ENCODE data around the gene IQGAP3.

The IQGAP3 gene

GRCh38 chr1:156486421-156487344 lies 85.7 kb downstream of the IQGAP3 start:
- no peak for TF ChIP-seq NFIC (IDR thresholded peaks at IDR 0.05)
- TF ChIP-seq CEBPB (IDR thresholded peaks at IDR 0.05) = no peak
- no peak for TF ChIP-seq YY1 (IDR thresholded peaks at IDR 0.05; ENCODE audit: low read depth)

- TF ChIP-seq CEBPB (IDR thresholded peaks at IDR 0.05) = no peak
- no peak for TF ChIP-seq TCF12 (IDR thresholded peaks at IDR 0.05; ENCODE audit: low read depth)
- TF ChIP-seq FOXM1 (IDR thresholded peaks at IDR 0.05; ENCODE audit: borderline replicate concordance, low read depth) = no peak
- no peak for TF ChIP-seq CREB1 (IDR thresholded peaks at IDR 0.05; ENCODE audit: low read depth)
- TF ChIP-seq RAD21 (IDR thresholded peaks at IDR 0.05; ENCODE audit: low read depth) = no peak
- no peak for TF ChIP-seq EGR1 (IDR thresholded peaks at IDR 0.05)
- no peak for TF ChIP-seq YY1 (IDR thresholded peaks at IDR 0.05; ENCODE audit: low read depth)
- no peak for TF ChIP-seq EP300 (IDR thresholded peaks at IDR 0.05; ENCODE audit: borderline replicate concordance)
- TF ChIP-seq TAF1 (IDR thresholded peaks at IDR 0.05; ENCODE audit: low read depth) = no peak
- TF ChIP-seq MAX (IDR thresholded peaks at IDR 0.05) = no peak
- no peak for TF ChIP-seq NFIC (IDR thresholded peaks at IDR 0.05)
- TF ChIP-seq TEAD4 (IDR thresholded peaks at IDR 0.05) = no peak
- no peak for TF ChIP-seq REST (IDR thresholded peaks at IDR 0.05; ENCODE audit: low read depth)
- no peak for TF ChIP-seq ZBTB7A (IDR thresholded peaks at IDR 0.05; ENCODE audit: low read depth)
- no peak for TF ChIP-seq USF1 (IDR thresholded peaks at IDR 0.05)
Observed at GRCh38 chr1:156485984-156486383, 86.4 kb downstream of the IQGAP3 start.

- TF ChIP-seq EP300 (IDR thresholded peaks at IDR 0.05; ENCODE audit: borderline replicate concordance) = no peak
- TF ChIP-seq ZBTB7A (IDR thresholded peaks at IDR 0.05; ENCODE audit: low read depth) = no peak
- no peak for TF ChIP-seq EGR1 (IDR thresholded peaks at IDR 0.05)
- TF ChIP-seq REST (IDR thresholded peaks at IDR 0.05; ENCODE audit: low read depth) = no peak
- TF ChIP-seq NFIC (IDR thresholded peaks at IDR 0.05) = no peak
- TF ChIP-seq FOXM1 (IDR thresholded peaks at IDR 0.05; ENCODE audit: borderline replicate concordance, low read depth) = no peak
- TF ChIP-seq YY1 (IDR thresholded peaks at IDR 0.05; ENCODE audit: low read depth) = no peak
- TF ChIP-seq TCF12 (IDR thresholded peaks at IDR 0.05; ENCODE audit: low read depth) = no peak
- TF ChIP-seq CREB1 (IDR thresholded peaks at IDR 0.05; ENCODE audit: low read depth) = no peak
- TF ChIP-seq USF1 (IDR thresholded peaks at IDR 0.05) = no peak
- no peak for TF ChIP-seq TEAD4 (IDR thresholded peaks at IDR 0.05)
- TF ChIP-seq CEBPB (IDR thresholded peaks at IDR 0.05) = no peak
- no peak for TF ChIP-seq TAF1 (IDR thresholded peaks at IDR 0.05; ENCODE audit: low read depth)
- no peak for TF ChIP-seq MAX (IDR thresholded peaks at IDR 0.05)
Observed at GRCh38 chr1:156484480-156485058, 87.8 kb downstream of the IQGAP3 start.

- TF ChIP-seq TEAD4 (IDR thresholded peaks at IDR 0.05) = no peak
- no peak for TF ChIP-seq ZBTB7A (IDR thresholded peaks at IDR 0.05; ENCODE audit: low read depth)
- TF ChIP-seq CREB1 (IDR thresholded peaks at IDR 0.05; ENCODE audit: low read depth) = no peak
- TF ChIP-seq FOXM1 (IDR thresholded peaks at IDR 0.05; ENCODE audit: borderline replicate concordance, low read depth) = no peak
- no peak for TF ChIP-seq USF1 (IDR thresholded peaks at IDR 0.05)
- TF ChIP-seq CEBPB (IDR thresholded peaks at IDR 0.05) = no peak
- no peak for TF ChIP-seq TCF12 (IDR thresholded peaks at IDR 0.05; ENCODE audit: low read depth)
- TF ChIP-seq TAF1 (IDR thresholded peaks at IDR 0.05; ENCODE audit: low read depth) = no peak
- TF ChIP-seq EGR1 (IDR thresholded peaks at IDR 0.05) = no peak
- TF ChIP-seq YY1 (IDR thresholded peaks at IDR 0.05; ENCODE audit: low read depth) = no peak
- no peak for TF ChIP-seq EP300 (IDR thresholded peaks at IDR 0.05; ENCODE audit: borderline replicate concordance)
- TF ChIP-seq MAX (IDR thresholded peaks at IDR 0.05) = no peak
- TF ChIP-seq REST (IDR thresholded peaks at IDR 0.05; ENCODE audit: low read depth) = no peak
- no peak for TF ChIP-seq NFIC (IDR thresholded peaks at IDR 0.05)
- TF ChIP-seq RAD21 (IDR thresholded peaks at IDR 0.05; ENCODE audit: low read depth) = no peak
Observed at GRCh38 chr1:156483397-156483796, 89.0 kb downstream of the IQGAP3 start.

Data from Ishikawa (cell line).